ENCODE data around the gene ANKRD55. TPM values are rescaled to one million over a fixed set of nuclear protein-coding genes. Genes with fewer than 3 reads are reported as not detected.

Gene ANKRD55
- total RNA-seq (under 1 TPM; 0.20 to 0.94 TPM), polyA plus RNA-seq (ENCODE audit: insufficient read length in 6 of 6) (under 1 TPM; 0.30 to 0.97 (median 0.67) TPM)
- long read RNA-seq, donor 1 = 0 reads
- long read RNA-seq, donor 2 = 0 reads
- long read RNA-seq, donor 3 = 0 reads
- long read RNA-seq, donor 4, partial matches to known transcripts = 0 of 1 reads
- long read RNA-seq, donor 4, other reads (novel, unspliced or antisense) = 1 of 1 reads
- long read RNA-seq, donor 5 = 0 reads
- long read RNA-seq, donor 6 = 0 reads
- long read RNA-seq, donor 7 = 0 reads
- long read RNA-seq, donor 8 = 0 reads
- long read RNA-seq, donor 9 = 0 reads
- long read RNA-seq, donor 10 = 0 reads
- long read RNA-seq, donor 11 = 0 reads
- long read RNA-seq, donor 12 = 0 reads

DNA sequence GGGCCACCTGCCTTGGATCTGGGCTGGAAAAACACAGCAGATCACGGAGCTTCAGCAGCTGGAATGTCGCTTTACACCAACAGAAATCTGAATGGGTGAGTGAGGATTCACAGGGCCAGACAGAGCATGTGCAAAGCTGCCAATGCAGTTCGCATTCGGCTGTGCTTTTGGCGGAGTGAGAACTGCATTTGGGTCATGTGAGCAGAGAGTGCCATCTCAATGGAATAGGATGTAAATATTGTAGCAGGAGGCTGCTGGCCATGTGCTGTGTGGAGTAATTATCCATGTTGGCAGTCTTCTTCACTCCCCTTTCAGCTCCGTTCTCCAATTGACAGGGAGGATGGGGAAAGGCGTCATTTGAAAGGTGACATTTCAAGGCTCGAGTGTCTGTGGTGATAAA lies at the start of gene ANKRD55:
TSS of gene ANKRD55 (minus strand) at position 101 of the 400 bp plus-strand sequence. CDS start 417 bp downstream, outside the sequence.
- H3K4me3 ChIP-seq = no peak within 1 kb of the TSS
- H3K27me3 ChIP-seq = no peaks in the 10 kb centered on the region
- TF ChIP-seq, protein P1, sequence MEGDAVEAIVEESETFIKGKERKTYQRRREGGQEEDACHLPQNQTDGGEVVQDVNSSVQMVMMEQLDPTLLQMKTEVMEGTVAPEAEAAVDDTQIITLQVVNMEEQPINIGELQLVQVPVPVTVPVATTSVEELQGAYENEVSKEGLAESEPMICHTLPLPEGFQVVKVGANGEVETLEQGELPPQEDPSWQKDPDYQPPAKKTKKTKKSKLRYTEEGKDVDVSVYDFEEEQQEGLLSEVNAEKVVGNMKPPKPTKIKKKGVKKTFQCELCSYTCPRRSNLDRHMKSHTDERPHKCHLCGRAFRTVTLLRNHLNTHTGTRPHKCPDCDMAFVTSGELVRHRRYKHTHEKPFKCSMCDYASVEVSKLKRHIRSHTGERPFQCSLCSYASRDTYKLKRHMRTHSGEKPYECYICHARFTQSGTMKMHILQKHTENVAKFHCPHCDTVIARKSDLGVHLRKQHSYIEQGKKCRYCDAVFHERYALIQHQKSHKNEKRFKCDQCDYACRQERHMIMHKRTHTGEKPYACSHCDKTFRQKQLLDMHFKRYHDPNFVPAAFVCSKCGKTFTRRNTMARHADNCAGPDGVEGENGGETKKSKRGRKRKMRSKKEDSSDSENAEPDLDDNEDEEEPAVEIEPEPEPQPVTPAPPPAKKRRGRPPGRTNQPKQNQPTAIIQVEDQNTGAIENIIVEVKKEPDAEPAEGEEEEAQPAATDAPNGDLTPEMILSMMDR (IDR thresholded peaks at IDR 0.05) = no peak
- no peaks in the 10 kb centered on the region for H3K4me1 ChIP-seq
- no peak for ATAC-seq
- DNase-seq = peak in 1 of 4 donors; percentile 29
- no peaks in the 10 kb centered on the region for H3K9me3 ChIP-seq
- intact Hi-C loops (cut with DNase I) = no loop called here
- H3K36me3 ChIP-seq = no peaks in the 10 kb centered on the region
- no peak within 1 kb of the TSS for H3K27ac ChIP-seq

- TF ChIP-seq, protein P1 (IDR thresholded peaks at IDR 0.05) = no peak
- Histone ChIP-seq H3K4me1 (peaks cover 0 to 4% of the 10 kb centered on the region in 2 donors), H3K4me3 (no peak overlapping the region), H3K27ac (peak overlapping the region in 1 of 2 donors; percentile 19), H3K9me3 (peaks cover 0 to 2% of the 10 kb centered on the region in 2 donors), H3K27me3 (no peaks in the 10 kb centered on the region), H3K36me3 (no peaks in the 10 kb centered on the region)
- no peak for DNase-seq
- intact Hi-C loops (cut with DNase I) = no loop called here
- ATAC-seq = no peak
These were observed 49.1 kb upstream of the ANKRD55 start for GRCh38 chr5:56282216-56282615.

DNA sequence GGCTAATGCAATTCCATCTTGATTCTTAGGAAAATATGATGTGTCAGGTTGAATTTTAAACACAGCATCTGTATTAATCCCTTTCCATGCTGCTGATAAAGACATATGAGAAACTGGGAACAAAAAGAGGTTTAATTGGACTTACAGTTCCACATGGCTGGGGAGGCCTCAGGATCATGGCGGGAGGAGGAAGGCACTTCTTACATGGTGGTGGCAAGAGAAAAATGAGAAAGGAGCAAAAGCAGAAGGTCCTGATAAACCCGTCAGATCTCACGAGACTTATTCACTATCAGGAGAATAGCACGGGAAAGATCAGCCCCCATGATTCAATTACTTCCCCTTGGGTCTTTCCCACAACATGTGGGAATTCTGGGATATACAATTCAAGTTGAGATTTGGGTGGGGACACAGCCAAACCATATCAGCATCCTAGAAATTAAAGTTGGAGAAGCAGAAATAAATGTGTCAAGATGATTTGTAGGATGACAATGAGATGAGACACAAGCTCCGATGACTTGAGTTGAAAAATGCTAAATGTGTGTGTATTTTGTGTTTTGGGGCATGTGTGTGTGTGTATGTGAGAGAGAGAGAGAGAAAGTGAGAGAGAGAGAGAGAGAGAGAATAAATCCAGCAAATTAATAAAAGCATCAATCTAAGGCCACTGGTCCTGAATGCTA lies 48.5 kb upstream of the ANKRD55 start:
- Histone ChIP-seq H3K36me3 (no peaks in the 10 kb centered on the region), H3K4me1 (peaks cover 0 to 4% of the 10 kb centered on the region in 2 donors), H3K27me3 (no peaks in the 10 kb centered on the region), H3K9me3 (peaks cover 0 to 2% of the 10 kb centered on the region in 2 donors), H3K4me3 (no peak overlapping the region), H3K27ac (no peak overlapping the region)
- TF ChIP-seq, protein P1 (IDR thresholded peaks at IDR 0.05) = no peak
- DNase-seq (no peak), ATAC-seq (no peak)
- intact Hi-C loops (cut with DNase I) = no loop called here

- no peaks in the 10 kb centered on the region for H3K36me3 ChIP-seq
- intact Hi-C loops (cut with DNase I) = no loop called here
- ATAC-seq (no peak), DNase-seq (no peak)
- H3K9me3 ChIP-seq = peaks cover 0 to 2% of the 10 kb centered on the region in 2 donors
- TF ChIP-seq, protein P1 (IDR thresholded peaks at IDR 0.05) = no peak
- no peaks in the 10 kb centered on the region for H3K27me3 ChIP-seq
- H3K4me3 ChIP-seq = no peak overlapping the region
- H3K27ac ChIP-seq = no peak overlapping the region
- H3K4me1 ChIP-seq = peaks cover 0 to 4% of the 10 kb centered on the region in 2 donors
These were observed 46.8 kb upstream of the ANKRD55 start for GRCh38 chr5:56279979-56280378.

DNA sequence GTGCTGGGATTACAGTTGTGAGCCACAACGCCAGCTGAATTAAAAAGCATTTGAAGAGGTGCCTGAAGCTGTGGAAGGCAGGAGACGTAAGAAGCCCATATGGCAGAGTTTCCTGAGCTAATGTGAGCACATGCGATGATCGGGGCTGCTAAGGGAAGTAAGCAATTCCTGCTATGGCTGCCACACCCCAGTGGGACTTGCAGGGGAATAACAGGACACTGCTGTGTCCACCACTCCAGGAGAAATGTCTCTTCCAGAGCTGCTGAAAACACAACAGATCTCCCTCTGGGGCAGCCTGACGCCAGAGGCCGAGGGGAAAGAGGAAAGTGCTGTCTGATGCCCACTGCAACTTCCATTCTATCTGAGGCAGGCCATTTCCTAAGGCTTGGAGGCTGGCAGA lies 46.2 kb upstream of the ANKRD55 start:
- ATAC-seq (peak; percentile 26), DNase-seq (no peak)
- Histone ChIP-seq H3K4me3 (no peak overlapping the region), H3K4me1 (peaks cover 0 to 4% of the 10 kb centered on the region in 2 donors), H3K27ac (no peak overlapping the region), H3K9me3 (no peaks in the 10 kb centered on the region), H3K36me3 (no peaks in the 10 kb centered on the region), H3K27me3 (no peaks in the 10 kb centered on the region)
- intact Hi-C loops (cut with DNase I) = no loop called here
- TF ChIP-seq, protein P1 (IDR thresholded peaks at IDR 0.05) = no peak
